Prostate gland (tissue), 1 donor: ENCODE measurements around the gene ACTMAP.

ENCODE experiments used
- POLR2A ChIP-seq: fragments of 450-650 bp; IDR thresholded peaks from one replicate; pipeline ENCODE4 v1.6.1; 2016; ENCODE audit warnings: antibody characterized with exemption, mild to moderate bottlenecking
- POLR2AphosphoS5 ChIP-seq: sonication (generic); formaldehyde crosslinking; IDR thresholded peaks from one replicate; pipeline ENCODE4 v1.6.1; 2017; ENCODE audit warnings: antibody characterized with exemption

GRCh38 chr19:40701758-40702157 is 48.5 kb downstream of the ACTMAP start:
- TF ChIP-seq POLR2A (no peak), POLR2AphosphoS5 (no peak)
